Transverse colon (tissue), 4 donors: ENCODE measurements around the gene HNRNPA3. TPM values are rescaled to one million over a fixed set of nuclear protein-coding genes. Genes with fewer than 3 reads are reported as not detected.

ENCODE experiments used
- DNase-seq: peaks from one replicate; pipeline ENCODE4 v3.0.0-alpha.2; 2019
- H3K27ac ChIP-seq, 4 donors: fragments of 200-600 bp; sonication (generic); 2 replicates each; pipeline ENCODE4 v1.5.1; 2016 to 2018; ENCODE audit warnings: inconsistent platforms in 4 of 4
- H3K27me3 ChIP-seq: fragments of 200-600 bp; sonication (generic); 2 replicates; pipeline ENCODE4 v1.5.1; 2017; ENCODE audit warnings: inconsistent platforms
- H3K36me3 ChIP-seq, 4 donors: fragments of 200-600 bp; sonication (generic); 2 replicates each; pipeline ENCODE4 v1.5.1; 2017 to 2019; ENCODE audit warnings: inconsistent platforms in 4 of 4
- H3K4me1 ChIP-seq, 4 donors: fragments of 200-600 bp; sonication (generic); 2 replicates each; pipeline ENCODE4 v1.5.1; 2017 to 2020; ENCODE audit warnings: inconsistent platforms in 4 of 4
- H3K4me3 ChIP-seq, 4 donors: fragments of 200-600 bp; sonication (generic); 1 replicate in 1 of 4; 2 replicates in 3 of 4; pipeline versions ENCODE4 v1.5.1 to v1.6.1; 2017 to 2019; ENCODE audit warnings: inconsistent platforms in 4 of 4
- H3K9me3 ChIP-seq, 2 donors: fragments of 200-600 bp; sonication (generic); 2 replicates each; pipeline ENCODE4 v1.5.1; 2017 to 2019; ENCODE audit warnings: inconsistent platforms in 2 of 2
- CTCF ChIP-seq, 5 experiments: fragments of 200-600 bp in 3 of 5; fragments of 450-650 bp in 2 of 5; sonication (generic) in 3 of 5; IDR thresholded peaks; 1 replicate in 2 of 5; 2 replicates in 3 of 5; pipeline ENCODE4 v1.5.1; 2016 to 2017; ENCODE audit warnings: antibody characterized with exemption in 5 of 5, inconsistent platforms in 3 of 5, mild to moderate bottlenecking in 2 of 5, moderate library complexity in 1 of 5
- EP300 ChIP-seq: sonication (generic); formaldehyde crosslinking; IDR thresholded peaks from one replicate; pipeline ENCODE4 v1.6.1; 2017; ENCODE audit warnings: antibody characterized with exemption, low read depth
- POLR2A ChIP-seq: fragments of 450-650 bp; IDR thresholded peaks from one replicate; pipeline ENCODE4 v1.6.1; 2016; ENCODE audit warnings: antibody characterized with exemption, mild to moderate bottlenecking, moderate library complexity
- POLR2AphosphoS5 ChIP-seq, 3 donors: sonication (generic); formaldehyde crosslinking; IDR thresholded peaks; one replicate each; pipeline ENCODE4 v1.6.1; 2016; ENCODE audit warnings: antibody characterized with exemption in 3 of 3
- WGBS, 2 donors: methylation state at CpG; one replicate each; pipeline ENCODE4 v1.1.5; 2018; ENCODE audit warnings: low coverage in 1 of 2; 5-methylcytosine and 5-hydroxymethylcytosine counted together
- in situ Hi-C, 4 donors: fragments of 200-750 bp; cut with MboI; loops; one replicate each; pipeline versions ENCODE4 v1.15.0 to v1.15.1; 2017; ENCODE audit warnings: low sequenced_read_pairs in 3 of 4, low pct_ligation_motif_present in 1 of 4, low pct_unique_long_range_greater_than_20kb in 1 of 4
- intact Hi-C: fragments of 100-400 bp; cut with DNase I; formaldehyde crosslinking; loops from one replicate; pipeline ENCODE4 v1.15.1; 2023; ENCODE audit warnings: low total_unique reads
- total RNA-seq, 4 donors: library from RNA; depleted of rRNA; stranded (reverse); fragments of >200 nt; gene quantifications; one replicate each; pipeline ENCODE4 v1.1.0, GENCODE V29; 2016

The HNRNPA3 gene
- total RNA-seq, 4 donors from 2014 or later: 40.6 to 83.2 (median 57.4) TPM

GRCh38 chr2:177165721-177166711, 46.6 kb upstream of the HNRNPA3 start:
- Histone ChIP-seq H3K9me3 (no peaks in the 10 kb centered on the region), H3K27ac (peak overlapping the region; percentile 83 to 90 (median 87)), H3K4me1 (peaks cover 0 to 45% (median 21%) of the 10 kb centered on the region in 4 donors), H3K4me3 (peak overlapping the region in 2 of 4 donors; percentile 35 to 41), H3K27me3 (no peaks in the 10 kb centered on the region), H3K36me3 (no peaks in the 10 kb centered on the region)
- WGBS, 2 donors: 24 to 41% methylated on average over 7 to 8 of the region's 8 CpGs
- intact Hi-C loops (loop anchor here (2.0 to 10.0 kb wide), 3 partner anchors 99 to 249 kb away; partner anchors contain the start of gene NFE2L2), in situ Hi-C loops (loop anchor here (10.0 to 25.0 kb wide), 6 partner anchors 99 to 596 kb away; partner anchors contain the start of gene NFE2L2 (in 1 of the 4))
- peak; percentile 29 for TF ChIP-seq POLR2A
- peak in 1 of 5 experiments; percentile 7 for TF ChIP-seq CTCF (IDR thresholded peaks at IDR 0.05)
- peak in 2 of 3 donors; percentile 55 to 60 for TF ChIP-seq POLR2AphosphoS5 (IDR thresholded peaks at IDR 0.05)
- no peak for TF ChIP-seq EP300
- peak; percentile 22 for DNase-seq

- H3K4me3 ChIP-seq: no peak overlapping the region
- DNase-seq: no peak
- H3K4me1 ChIP-seq: peaks cover 0 to 34% (median 17%) of the 10 kb centered on the region in 4 donors
- no peak overlapping the region for H3K27ac ChIP-seq
- no peaks in the 10 kb centered on the region for H3K36me3 ChIP-seq
- H3K9me3 ChIP-seq: no peaks in the 10 kb centered on the region
- in situ Hi-C loops: loop anchor here (10.0 to 25.0 kb wide), 6 partner anchors 95 to 592 kb away; partner anchors contain the start of gene NFE2L2 (in 1 of the 4)
- intact Hi-C loops: loop anchor here (10.0 kb wide), 2 partner anchors 165 to 245 kb away; no protein-coding TSS in a partner anchor
- H3K27me3 ChIP-seq: no peaks in the 10 kb centered on the region
- WGBS, 2 donors: 69 to 100% methylated on average over 2 to 7 of the region's 7 CpGs
- no peak for TF ChIP-seq EP300
- TF ChIP-seq POLR2A: no peak
- no peak for TF ChIP-seq POLR2AphosphoS5 (IDR thresholded peaks at IDR 0.05)
- TF ChIP-seq CTCF (IDR thresholded peaks at IDR 0.05): no peak
Measured at GRCh38 chr2:177169810-177170514, 42.6 kb upstream of the HNRNPA3 start.

- Histone ChIP-seq H3K9me3 (no peaks in the 10 kb centered on the region), H3K27ac (no peak overlapping the region), H3K36me3 (no peaks in the 10 kb centered on the region), H3K27me3 (no peaks in the 10 kb centered on the region), H3K4me1 (peaks cover 0 to 19% (median 7%) of the 10 kb centered on the region in 4 donors), H3K4me3 (no peak overlapping the region)
- in situ Hi-C loops: loop anchor here (25.0 kb wide), 3 partner anchors 441 to 591 kb away; a partner anchor contains a TSS
- intact Hi-C loops: no loop called here
- TF ChIP-seq EP300 (no peak), POLR2AphosphoS5 (IDR thresholded peaks at IDR 0.05) (no peak), CTCF (IDR thresholded peaks at IDR 0.05) (no peak), POLR2A (no peak)
- WGBS, 2 donors: 38 to 50% methylated on average over 2 to 4 of the region's 4 CpGs
- DNase-seq: no peak
Measured at GRCh38 chr2:177171418-177171865, 41.2 kb upstream of the HNRNPA3 start.
